ENCODE results near the gene ARNT2.

Gene ARNT2

GRCh38 chr15:80414546-80415357 is 10.6 kb downstream of the ARNT2 start:
- DNase-seq = no peak

GRCh38 chr15:80415358-80415670 is 11.1 kb downstream of the ARNT2 start:
- DNase-seq = no peak

DNA sequence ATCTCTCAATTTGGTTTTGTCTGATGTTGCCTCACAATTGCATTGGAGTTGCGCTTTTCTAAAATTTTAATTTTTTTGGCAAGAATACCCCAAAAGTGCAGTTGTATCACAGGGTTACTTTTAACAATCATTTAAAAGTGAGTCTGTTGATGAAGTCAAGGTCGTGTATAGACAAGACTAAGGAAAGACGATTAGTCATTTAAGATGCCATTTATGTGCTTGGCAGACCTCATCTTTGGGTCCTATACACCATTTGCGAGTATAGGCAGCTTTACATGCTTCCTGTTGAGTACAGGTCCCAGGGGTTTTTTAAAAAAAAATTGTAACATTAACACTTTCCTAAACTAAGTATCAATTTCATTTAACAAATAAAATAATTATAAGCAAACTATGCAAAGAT is 12.5 kb downstream of the ARNT2 start:
- DNase-seq = no peak

DNA sequence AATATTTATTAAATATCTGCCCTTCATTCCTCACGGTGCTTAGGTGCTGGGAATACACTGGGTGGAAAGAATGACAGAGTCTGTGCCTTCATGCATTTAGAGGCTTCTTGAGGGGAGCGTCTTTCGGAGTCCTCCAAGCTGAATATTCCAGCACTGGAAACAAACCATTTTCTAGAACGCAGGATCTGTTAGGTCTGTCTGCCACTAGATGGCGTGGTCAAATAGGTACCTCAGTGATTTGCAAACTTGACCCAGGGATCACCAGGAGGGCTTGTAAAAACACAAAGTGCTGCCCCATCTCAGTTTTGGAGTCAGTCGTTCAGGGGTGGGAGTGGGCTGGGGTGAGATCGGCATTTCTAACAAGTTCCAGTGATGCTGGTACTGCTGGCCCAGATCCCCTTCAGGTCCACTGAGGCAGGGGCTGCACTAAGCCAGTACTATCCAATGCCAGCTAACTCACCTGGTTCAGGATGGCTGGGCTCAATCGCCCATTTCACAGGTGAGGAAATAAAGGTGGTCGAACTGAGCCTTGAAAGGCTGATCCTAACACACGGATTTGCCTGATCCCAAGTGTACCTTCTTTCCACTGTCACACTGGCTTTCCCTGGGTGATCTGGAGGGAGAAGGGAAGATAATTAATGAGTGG is 14.8 kb downstream of the ARNT2 start:
- peak; percentile 66 to 81 (median 69) for DNase-seq

DNA sequence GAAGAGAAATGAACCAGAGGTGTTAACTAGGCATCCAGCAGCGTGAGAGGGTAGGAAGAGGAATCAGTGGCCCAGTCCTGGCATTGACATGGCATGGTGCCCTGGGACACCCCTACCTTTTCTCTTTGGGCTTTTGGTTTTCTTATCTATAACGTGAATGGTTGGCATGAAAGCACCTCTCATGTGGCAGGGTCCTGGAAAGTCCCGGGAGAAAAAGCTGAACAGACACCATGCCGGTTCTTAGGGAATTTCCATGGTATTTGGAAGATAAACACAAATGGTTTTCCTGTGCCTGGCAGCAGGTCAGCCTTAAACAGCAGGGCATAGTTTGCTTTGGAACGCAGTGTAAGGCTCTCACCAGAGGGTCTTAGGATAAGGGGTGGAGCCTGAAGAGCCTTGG is 15.4 kb downstream of the ARNT2 start:
- DNase-seq = no peak

DNA sequence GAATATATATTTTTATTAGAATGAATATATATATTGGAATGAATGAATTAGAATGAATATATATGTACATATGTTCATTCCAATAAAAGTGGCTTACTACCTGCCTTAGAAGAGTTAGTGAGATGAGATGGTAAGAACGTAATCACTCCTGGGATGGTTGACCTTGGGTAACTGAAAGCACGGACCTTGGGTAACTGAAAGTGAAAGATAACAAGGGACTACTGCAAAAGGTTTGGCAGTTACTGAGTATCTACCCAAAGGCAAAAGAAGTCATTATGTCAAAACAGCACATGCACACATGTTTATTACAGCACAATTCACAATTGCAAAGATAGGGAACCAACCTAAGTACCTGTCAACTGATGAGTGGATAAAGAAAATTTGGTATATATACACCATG is 16.5 kb downstream of the ARNT2 start:
- DNase-seq = no peak

DNA sequence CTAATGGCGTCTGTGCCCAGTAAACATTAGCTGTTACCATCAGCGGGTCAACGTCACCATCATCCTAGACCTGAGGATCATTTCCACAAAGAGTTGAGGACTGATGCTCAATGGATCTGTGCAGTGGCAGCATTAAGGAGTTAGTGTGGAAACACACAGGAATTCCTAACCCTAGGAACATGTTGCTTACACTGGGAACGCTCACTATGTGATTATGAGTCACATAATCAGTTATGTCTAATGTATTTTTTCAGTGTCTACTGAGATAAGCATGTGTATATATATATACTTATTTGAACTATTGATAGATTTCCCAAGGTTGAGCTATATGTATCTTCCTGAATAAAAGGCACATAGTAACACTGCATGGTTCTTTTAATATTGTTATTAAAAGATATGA is 19.0 kb downstream of the ARNT2 start:
- DNase-seq = no peak

- DNase-seq = no peak
Measured at GRCh38 chr15:80424381-80424780, 20.2 kb downstream of the ARNT2 start.

DNA sequence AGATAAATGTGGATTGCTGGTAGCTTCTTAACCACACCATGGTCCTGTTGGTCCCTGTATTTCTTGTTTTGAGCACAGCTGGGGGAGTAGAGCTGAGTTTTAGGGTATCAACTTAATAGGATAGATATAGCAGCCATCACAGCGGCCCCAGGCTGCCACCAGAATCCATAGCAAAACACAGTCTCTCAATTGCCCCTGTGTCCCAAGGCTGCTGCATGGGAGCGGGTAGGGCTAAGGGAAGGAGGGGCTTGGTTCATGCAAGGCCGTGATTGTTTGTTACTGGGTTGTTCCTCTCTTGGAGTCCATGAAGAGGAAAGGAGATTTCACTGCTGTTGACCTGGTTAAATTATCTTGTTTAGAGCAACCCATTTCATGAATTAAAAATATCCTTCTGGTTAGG is 22.1 kb downstream of the ARNT2 start:
- no peak for DNase-seq

DNA sequence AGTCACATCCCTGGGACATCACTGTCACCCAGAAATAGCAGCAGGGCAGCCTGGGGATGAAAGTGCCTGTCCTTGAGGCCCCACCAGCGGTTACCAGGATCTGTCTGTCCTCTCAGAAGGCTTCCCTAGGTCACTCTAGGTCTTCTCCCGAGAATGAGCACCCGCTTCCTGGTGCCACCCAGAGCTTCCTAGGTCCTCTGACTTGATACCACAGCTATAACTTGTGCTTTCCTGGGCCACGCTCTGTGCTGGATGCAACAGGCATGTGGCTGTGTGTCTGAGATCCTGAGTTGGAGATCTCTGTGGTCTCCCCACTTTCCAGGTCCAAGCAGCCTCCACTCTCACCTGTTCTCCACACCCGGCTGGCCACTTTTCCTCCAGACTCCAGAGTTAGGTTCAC is 25.8 kb downstream of the ARNT2 start:
- DNase-seq = no peak

DNA sequence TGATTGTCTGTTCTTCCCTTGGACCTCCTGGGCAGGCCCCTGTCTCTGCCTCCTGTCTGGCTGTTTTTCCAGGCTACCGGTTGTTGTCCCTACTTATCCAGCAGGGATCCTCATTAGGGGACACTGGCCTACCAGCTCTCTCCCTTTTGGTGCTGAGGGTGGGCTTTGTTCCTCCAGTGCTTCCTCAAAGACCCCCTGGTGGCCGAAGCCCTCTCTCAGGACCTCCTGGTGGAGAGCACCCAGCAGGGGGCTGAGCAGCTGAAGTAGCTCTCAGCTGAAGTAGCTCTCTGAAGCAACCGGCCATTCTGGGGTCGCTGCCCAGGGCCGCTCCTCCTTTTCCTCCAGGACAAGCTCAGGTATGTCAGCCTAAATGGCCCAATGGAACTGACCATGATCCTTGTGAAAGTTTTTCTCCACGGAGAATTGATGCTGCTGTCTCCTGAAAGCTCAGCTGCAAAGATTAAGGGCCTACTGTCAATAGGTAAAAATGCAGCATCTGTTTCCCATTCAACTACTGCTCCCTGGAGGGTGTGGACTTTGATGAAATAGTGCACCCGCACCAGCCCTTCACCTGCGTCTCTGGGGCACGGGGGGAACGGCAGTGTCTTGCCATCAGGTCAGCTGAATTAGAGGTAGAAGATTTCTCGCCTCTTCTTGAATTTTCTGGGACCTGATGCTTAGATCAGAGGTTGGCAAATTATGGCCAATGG is 27.6 kb downstream of the ARNT2 start:
- DNase-seq = no peak

DNA sequence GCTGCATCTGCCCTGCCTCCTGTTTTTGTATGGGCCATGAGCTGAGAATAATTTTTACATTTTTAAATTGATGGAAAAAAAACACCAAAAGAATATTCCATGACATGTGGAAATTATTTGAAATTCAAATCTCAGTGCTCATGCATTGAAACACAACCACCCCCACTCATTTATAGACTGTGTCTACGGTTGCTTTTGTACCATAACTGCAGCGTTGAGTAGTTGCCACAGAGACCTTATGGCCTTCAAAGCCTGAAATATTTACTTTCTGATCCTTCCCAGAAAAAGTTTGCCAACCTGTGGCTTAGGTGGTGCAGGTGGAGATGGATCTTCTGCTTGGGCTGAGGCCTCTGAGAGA is 28.1 kb downstream of the ARNT2 start:
- no peak for DNase-seq

- DNase-seq = no peak
Measured at GRCh38 chr15:80433836-80434235, 29.7 kb downstream of the ARNT2 start.

GRCh38 chr15:80434926-80435720 is 30.9 kb downstream of the ARNT2 start:
- DNase-seq = peak; percentile 40 to 55 (median 49)

GRCh38 chr15:80436511-80437307 is 32.5 kb downstream of the ARNT2 start:
- DNase-seq = peak in 1 of 3 donors; percentile 33

DNA sequence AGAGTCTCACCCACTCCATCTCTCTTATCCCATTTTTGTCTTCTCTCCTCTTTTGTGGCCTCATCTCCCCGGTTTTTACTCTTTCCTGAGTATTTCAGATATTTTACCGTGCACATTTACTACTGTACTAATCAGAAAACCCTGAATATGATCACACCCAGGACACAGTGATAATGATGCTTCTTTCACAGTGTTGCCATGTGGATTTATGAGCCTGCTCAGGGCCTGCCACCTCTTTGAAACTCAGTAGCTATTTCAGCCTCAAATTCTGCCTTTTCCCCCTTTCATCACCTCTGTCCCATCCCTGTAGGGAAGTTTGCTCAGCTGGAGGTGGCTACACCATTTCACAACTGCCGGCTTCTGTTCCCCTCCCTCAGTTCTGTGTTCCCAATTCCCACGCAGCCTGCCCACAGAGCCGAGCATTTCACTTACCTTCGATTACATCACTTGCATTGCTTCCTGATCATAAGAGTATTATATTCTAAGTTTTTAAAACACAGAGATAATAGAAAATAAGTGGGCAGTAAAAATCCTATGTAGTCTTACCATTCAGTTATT is 33.2 kb downstream of the ARNT2 start:
- DNase-seq = peak; percentile 66 to 78 (median 78)

DNA sequence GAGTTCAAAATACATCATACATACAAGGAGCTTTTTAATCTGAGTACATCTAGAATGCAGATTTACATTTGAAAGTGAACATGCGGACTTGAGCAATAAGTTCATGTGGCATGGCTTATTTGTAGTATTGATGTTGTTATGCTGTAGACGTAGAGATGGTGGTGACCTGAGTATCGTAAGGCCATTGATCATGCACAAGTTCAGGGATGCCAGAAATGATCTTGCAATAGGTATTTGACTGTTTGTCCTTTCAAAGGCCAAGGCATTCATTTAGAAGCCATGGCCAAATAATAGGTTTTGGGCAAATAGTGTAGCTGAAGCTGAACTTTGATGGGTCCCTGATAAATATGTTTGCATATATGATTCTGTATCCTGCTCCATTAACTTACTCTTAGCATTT is 35.0 kb downstream of the ARNT2 start:
- no peak for DNase-seq

- no peak for DNase-seq
Measured at GRCh38 chr15:80440024-80440423, 35.8 kb downstream of the ARNT2 start.

- DNase-seq = no peak
Measured at GRCh38 chr15:80441041-80441440, 36.9 kb downstream of the ARNT2 start.

DNA sequence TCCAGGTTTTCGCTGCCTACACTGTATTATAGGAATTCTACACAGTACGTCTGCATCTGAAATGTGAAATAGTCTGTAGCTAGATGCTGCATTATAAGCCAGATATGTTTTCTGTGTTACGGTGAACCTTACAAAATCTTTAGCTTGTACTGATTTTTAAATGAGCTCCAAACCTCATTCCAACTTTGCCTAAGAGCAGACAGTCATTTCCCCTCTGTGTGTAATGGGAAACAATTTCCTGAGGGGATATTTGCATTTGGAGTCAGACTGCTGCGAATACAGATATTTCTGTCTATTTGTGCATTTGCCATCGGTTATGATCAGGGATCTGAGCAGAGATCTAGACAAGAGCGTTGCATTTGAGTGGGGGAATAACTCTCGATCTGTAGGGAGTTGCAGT is 37.5 kb downstream of the ARNT2 start:
- DNase-seq = no peak

- DNase-seq = no peak
Measured at GRCh38 chr15:80442728-80443403, 38.7 kb downstream of the ARNT2 start.
